Panc1 (cell line): ENCODE data around the gene TBL1Y. TPM values are rescaled to one million over a fixed set of nuclear protein-coding genes. Genes with fewer than 3 reads are reported as not detected.

Experiments
- ATAC-seq: fragments of 200-7000 bp; cut with Tn5 transposase; 2 replicates; pipeline ENCODE4 v1.9.1; 2020; ENCODE audit warnings: mild to moderate bottlenecking, moderate library complexity
- BruUV-seq: library from RNA; stranded (reverse); fragments of 400-500 nt; replicated peaks from 2 replicates; lab custom pipeline; 2021; lab: Mats Ljungman, UMichigan
- CTCF ChIA-PET: fragments of 300-600 bp; sonication (Branson Sonifier 250); formaldehyde crosslinking; loops from one replicate; lab custom pipeline; 2022; ENCODE audit warnings: antibody characterized with exemption; lab: Charles Lee
- POLR2A ChIA-PET: fragments of 300-600 bp; sonication (Branson Sonifier 250); formaldehyde crosslinking; loops from one replicate; lab custom pipeline; 2022; ENCODE audit warnings: antibody characterized with exemption; lab: Charles Lee
- DNase-seq: peaks from one replicate; pipeline ENCODE4 v3.0.0-alpha.2; 2010; ENCODE audit warnings: low read depth, low spot score
- H3K27ac ChIP-seq: 2 replicates; pipeline ENCODE4 v1.5.1; 2011; ENCODE audit warnings: mild to moderate bottlenecking, low read length, inconsistent platforms
- H3K27me3 ChIP-seq: fragments of 200-500 bp; sonication (Bioruptor generic); 2 replicates; pipeline ENCODE4 v1.6.0; 2014; ENCODE audit warnings: low read length, inconsistent platforms; ENCODE audit not compliant: control insufficient read depth, insufficient read depth
- H3K36me3 ChIP-seq: fragments of 200-500 bp; sonication (Bioruptor generic); 2 replicates; pipeline ENCODE4 v1.5.1; 2014; ENCODE audit warnings: inconsistent platforms, mild to moderate bottlenecking, low read length, moderate library complexity; ENCODE audit not compliant: control insufficient read depth, insufficient read depth
- H3K4me1 ChIP-seq: 2 replicates; pipeline ENCODE4 v1.5.1; 2011; ENCODE audit warnings: inconsistent platforms, mild to moderate bottlenecking, low read length, moderate library complexity; ENCODE audit not compliant: control insufficient read depth, insufficient read depth
- H3K4me3 ChIP-seq, 2 experiments: 2 replicates each; pipeline ENCODE4 v1.5.1; 2011 to 2012; ENCODE audit warnings: low read depth in 2 of 2, low read length in 2 of 2, mild to moderate bottlenecking in 2 of 2, inconsistent platforms in 1 of 2, moderate library complexity in 1 of 2
- H3K9me3 ChIP-seq: fragments of 200-500 bp; sonication (Bioruptor generic); 2 replicates; pipeline ENCODE4 v1.5.1; 2014; ENCODE audit warnings: low read depth, mild to moderate bottlenecking, inconsistent platforms, low read length, moderate library complexity; ENCODE audit not compliant: control insufficient read depth, insufficient read depth
- CTCF ChIP-seq: fragments of 450-650 bp; IDR thresholded peaks from 2 replicates; pipeline ENCODE4 v1.5.1; 2017; ENCODE audit warnings: mild to moderate bottlenecking
- POLR2AphosphoS5 ChIP-seq: IDR thresholded peaks from 2 replicates; pipeline ENCODE4 v1.6.1; 2012; ENCODE audit warnings: mild to moderate bottlenecking, low read depth, low read length, moderate library complexity
- REST ChIP-seq, 2 experiments: IDR thresholded peaks; 2 replicates each; pipeline ENCODE4 v1.6.1; 2011 to 2012; ENCODE audit warnings: low read depth in 2 of 2, control low read depth in 1 of 2, low read length in 1 of 2, mild to moderate bottlenecking in 1 of 2, moderate library complexity in 1 of 2; ENCODE audit not compliant: insufficient read depth in 1 of 2
- SIN3A ChIP-seq: IDR thresholded peaks from 2 replicates; pipeline ENCODE4 v1.6.1; 2012; ENCODE audit warnings: low read depth, mild to moderate bottlenecking, low read length, moderate library complexity, borderline replicate concordance; ENCODE audit not compliant: insufficient read depth
- TCF7L2 ChIP-seq: IDR thresholded peaks from 2 replicates; pipeline ENCODE4 v1.6.1; 2011; ENCODE audit warnings: mild to moderate bottlenecking, low read depth, low read length, inconsistent platforms
- in situ Hi-C: cut with HindIII; loops from 2 replicates; pipeline ENCODE4 v1.10.0; 2016; ENCODE audit warnings: low sequenced_read_pairs, low pct_unique_long_range_greater_than_20kb
- intact Hi-C: fragments of 100-400 bp; cut with micrococcal nuclease; formaldehyde crosslinking; loops from one replicate; pipeline ENCODE4 v1.10.0; 2022; ENCODE audit not compliant: unreplicated experiment
- total RNA-seq: library from RNA; stranded (reverse); gene quantifications from one replicate; pipeline ENCODE4 v1.2.1, GENCODE V29; 2021; ENCODE audit not compliant: unreplicated experiment

The TBL1Y gene
- total RNA-seq, 1 experiment from 2014 or later = not detected

- Histone ChIP-seq H3K9me3 (no peaks in the 10 kb centered on the region), H3K4me3 (no peak overlapping the region), H3K27me3 (no peaks in the 10 kb centered on the region), H3K27ac (no peak overlapping the region), H3K36me3 (no peaks in the 10 kb centered on the region), H3K4me1 (no peaks in the 10 kb centered on the region)
- DNase-seq (no peak), ATAC-seq (no peak)
- BruUV-seq = no TSS peak
- ChIA-PET CTCF (no interaction called here), POLR2A (no interaction called here)
- intact Hi-C loops = no loop called here
- TF ChIP-seq POLR2AphosphoS5 (no peak), REST (IDR thresholded peaks at IDR 0.05; ENCODE audit: insufficient read depth in 1 of 2, low read depth in 2 of 2, low read length in 1 of 2) (no peak), SIN3A (no peak), CTCF (no peak), TCF7L2 (no peak)
- in situ Hi-C loops = no loop called here
Measured at GRCh38 chrY:6931779-6932396, 21.4 kb downstream of the TBL1Y start.

- BruUV-seq = no TSS peak
- ChIA-PET CTCF (no interaction called here), POLR2A (no interaction called here)
- in situ Hi-C loops (no loop called here), intact Hi-C loops (no loop called here)
- Histone ChIP-seq H3K4me3 (no peak overlapping the region), H3K4me1 (no peaks in the 10 kb centered on the region), H3K27ac (no peak overlapping the region), H3K36me3 (no peaks in the 10 kb centered on the region), H3K9me3 (no peaks in the 10 kb centered on the region), H3K27me3 (no peaks in the 10 kb centered on the region)
- ATAC-seq (no peak), DNase-seq (no peak)
- no peak for TF ChIP-seq SIN3A
- no peak for TF ChIP-seq REST (IDR thresholded peaks at IDR 0.05; ENCODE audit: insufficient read depth in 1 of 2, low read depth in 2 of 2, low read length in 1 of 2)
- no peak for TF ChIP-seq TCF7L2
- no peak for TF ChIP-seq POLR2AphosphoS5
- no peak for TF ChIP-seq CTCF
Measured at GRCh38 chrY:6935497-6935896, 25.0 kb downstream of the TBL1Y start.
